Gastroesophageal sphincter (tissue), 4 donors: Measurements from ENCODE around the gene NRXN2. TPM values are rescaled to one million over a fixed set of nuclear protein-coding genes. Genes with fewer than 3 reads are reported as not detected.

Source experiments
- ATAC-seq: fragments of 150-250 bp; one replicate; pipeline ENCODE4 v1.9.1; 2016; ENCODE audit warnings: mild to moderate bottlenecking, moderate library complexity
- H3K27ac ChIP-seq, 4 donors: fragments of 200-600 bp; sonication (generic) in 3 of 4; 1 replicate in 3 of 4; 2 replicates in 1 of 4; pipeline ENCODE4 v1.5.1; 2016 to 2019
- H3K27me3 ChIP-seq: fragments of 200-600 bp; sonication (generic); one replicate; pipeline ENCODE4 v1.5.1; 2019
- H3K36me3 ChIP-seq, 2 donors: fragments of 200-600 bp; sonication (generic); one replicate each; pipeline ENCODE4 v1.5.1; 2019; ENCODE audit warnings: control low read depth in 1 of 2
- H3K4me1 ChIP-seq, 3 donors: fragments of 200-600 bp; sonication (generic); 1 replicate in 2 of 3; 2 replicates in 1 of 3; pipeline ENCODE4 v1.5.1; 2016 to 2019; ENCODE audit warnings: control low read depth in 2 of 3
- H3K4me3 ChIP-seq, 2 donors: fragments of 200-600 bp; sonication (generic); one replicate each; pipeline ENCODE4 v1.5.1; 2019; ENCODE audit warnings: mild to moderate bottlenecking in 1 of 2, moderate library complexity in 1 of 2
- H3K9me3 ChIP-seq, 3 donors: fragments of 200-600 bp; sonication (generic); one replicate each; pipeline ENCODE4 v1.5.1; 2017 to 2019; ENCODE audit warnings: control low read depth in 2 of 3
- EP300 ChIP-seq: sonication (generic); formaldehyde crosslinking; IDR thresholded peaks from one replicate; pipeline ENCODE4 v1.6.1; 2017; ENCODE audit warnings: antibody characterized with exemption, mild to moderate bottlenecking
- POLR2A ChIP-seq, 2 donors: fragments of 450-650 bp; IDR thresholded peaks; one replicate each; pipeline ENCODE4 v1.6.1; 2017; ENCODE audit warnings: antibody characterized with exemption in 2 of 2, mild to moderate bottlenecking in 2 of 2, moderate library complexity in 1 of 2
- POLR2AphosphoS5 ChIP-seq: sonication (generic); formaldehyde crosslinking; IDR thresholded peaks from one replicate; pipeline ENCODE4 v1.6.1; 2017; ENCODE audit warnings: antibody characterized with exemption
- WGBS, 2 donors: methylation state at CpG; one replicate each; pipeline ENCODE4 v1.1.5; 2018; ENCODE audit warnings: low coverage in 1 of 2; 5-methylcytosine and 5-hydroxymethylcytosine counted together
- total RNA-seq, 4 donors: library from RNA; depleted of rRNA; stranded (reverse); fragments of >200 nt; gene quantifications; one replicate each; pipeline ENCODE4 v1.1.0, GENCODE V29; 2016
- TF ChIP-seq, protein P1 (sequence below), 4 experiments: fragments of 200-600 bp in 2 of 4; fragments of 450-650 bp in 2 of 4; sonication (generic) in 1 of 4; IDR thresholded peaks; one replicate each; pipeline ENCODE4 v1.5.1; 2017 to 2019; ENCODE audit warnings: antibody characterized with exemption in 4 of 4, mild to moderate bottlenecking in 2 of 4, moderate library complexity in 2 of 4

Gene NRXN2
- total RNA-seq, 4 donors from 2014 or later, result 3.4 to 25.4 (median 5.0) TPM

- WGBS, 2 donors, result 18 to 56% methylated on average over 4 to 5 of the region's 5 CpGs
- H3K4me3 ChIP-seq, result no peak overlapping the region
- ATAC-seq, result no peak
- no peak overlapping the region for H3K27ac ChIP-seq
- H3K9me3 ChIP-seq, result no peaks in the 10 kb centered on the region
- H3K36me3 ChIP-seq, result no peaks in the 10 kb centered on the region
- peaks cover 100% of the 10 kb centered on the region for H3K27me3 ChIP-seq
- peaks cover 0 to 28% (median 0%) of the 10 kb centered on the region in 3 donors for H3K4me1 ChIP-seq
- TF ChIP-seq POLR2AphosphoS5 (no peak), EP300 (no peak), POLR2A (IDR thresholded peaks at IDR 0.05) (no peak)
- TF ChIP-seq, protein P1, sequence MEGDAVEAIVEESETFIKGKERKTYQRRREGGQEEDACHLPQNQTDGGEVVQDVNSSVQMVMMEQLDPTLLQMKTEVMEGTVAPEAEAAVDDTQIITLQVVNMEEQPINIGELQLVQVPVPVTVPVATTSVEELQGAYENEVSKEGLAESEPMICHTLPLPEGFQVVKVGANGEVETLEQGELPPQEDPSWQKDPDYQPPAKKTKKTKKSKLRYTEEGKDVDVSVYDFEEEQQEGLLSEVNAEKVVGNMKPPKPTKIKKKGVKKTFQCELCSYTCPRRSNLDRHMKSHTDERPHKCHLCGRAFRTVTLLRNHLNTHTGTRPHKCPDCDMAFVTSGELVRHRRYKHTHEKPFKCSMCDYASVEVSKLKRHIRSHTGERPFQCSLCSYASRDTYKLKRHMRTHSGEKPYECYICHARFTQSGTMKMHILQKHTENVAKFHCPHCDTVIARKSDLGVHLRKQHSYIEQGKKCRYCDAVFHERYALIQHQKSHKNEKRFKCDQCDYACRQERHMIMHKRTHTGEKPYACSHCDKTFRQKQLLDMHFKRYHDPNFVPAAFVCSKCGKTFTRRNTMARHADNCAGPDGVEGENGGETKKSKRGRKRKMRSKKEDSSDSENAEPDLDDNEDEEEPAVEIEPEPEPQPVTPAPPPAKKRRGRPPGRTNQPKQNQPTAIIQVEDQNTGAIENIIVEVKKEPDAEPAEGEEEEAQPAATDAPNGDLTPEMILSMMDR (IDR thresholded peaks at IDR 0.05), result no peak
These were observed 8.3 kb downstream of the NRXN2 start for GRCh38 chr11:64714666-64715065.

DNA sequence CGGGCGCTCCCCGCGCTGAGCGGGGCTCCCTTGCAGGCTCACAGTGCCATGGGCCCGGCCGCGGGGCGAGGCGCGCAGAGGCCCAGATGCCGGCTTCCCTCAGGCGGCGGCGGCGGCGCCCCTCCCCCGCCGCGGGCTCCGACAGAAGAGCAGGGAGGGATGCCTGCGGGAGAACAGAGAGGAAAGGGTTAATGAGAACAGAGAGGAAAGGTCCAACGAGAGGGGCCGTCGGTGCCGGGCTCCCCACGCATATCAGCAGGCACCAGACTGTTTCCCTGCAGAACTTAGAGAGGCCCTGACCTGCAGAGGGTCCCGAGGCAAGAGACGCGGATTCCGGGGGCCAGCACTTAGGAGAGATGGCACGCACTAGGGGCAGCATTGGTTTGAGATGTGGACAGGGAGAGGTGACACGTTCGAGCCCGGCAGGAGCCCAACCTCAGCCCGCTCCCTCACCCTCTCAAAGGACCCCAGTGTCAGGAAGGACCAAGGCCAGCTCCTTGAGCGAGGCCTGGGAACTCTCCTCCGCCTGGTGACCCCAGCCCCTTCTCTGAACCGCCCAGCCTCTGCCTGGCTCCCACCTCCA lies 9.1 kb downstream of the NRXN2 start:
- TF ChIP-seq, protein P1 (IDR thresholded peaks at IDR 0.05), result no peak
- TF ChIP-seq POLR2AphosphoS5, result no peak
- no peak for TF ChIP-seq POLR2A (IDR thresholded peaks at IDR 0.05)
- TF ChIP-seq EP300, result no peak
- peak overlapping the region in 1 of 2 donors; percentile 29 for H3K4me3 ChIP-seq
- H3K4me1 ChIP-seq, result peaks cover 0 to 28% (median 0%) of the 10 kb centered on the region in 3 donors
- WGBS, 2 donors, result 29 to 30% methylated on average over 5 to 9 of the region's 39 CpGs
- ATAC-seq, result no peak
- no peaks in the 10 kb centered on the region for H3K9me3 ChIP-seq
- H3K27ac ChIP-seq, result no peak overlapping the region
- H3K36me3 ChIP-seq, result no peaks in the 10 kb centered on the region
- H3K27me3 ChIP-seq, result peaks cover 100% of the 10 kb centered on the region

- peak; percentile 66 for ATAC-seq
- WGBS, 2 donors, result no CpG with 5 or more reads among the region's 111 CpGs
- TF ChIP-seq POLR2AphosphoS5 (no peak), POLR2A (IDR thresholded peaks at IDR 0.05) (no peak), EP300 (no peak)
- TF ChIP-seq, protein P1 (IDR thresholded peaks at IDR 0.05), result no peak
- Histone ChIP-seq H3K4me3 (peak overlapping the region in 1 of 2 donors; percentile 29), H3K36me3 (no peaks in the 10 kb centered on the region), H3K4me1 (peaks cover 0 to 28% (median 0%) of the 10 kb centered on the region in 3 donors), H3K27ac (no peak overlapping the region), H3K27me3 (peaks cover 100% of the 10 kb centered on the region), H3K9me3 (no peaks in the 10 kb centered on the region)
These were observed 9.8 kb downstream of the NRXN2 start for GRCh38 chr11:64713016-64713707.

GRCh38 chr11:64712430-64713015 lies 10.5 kb downstream of the NRXN2 start:
- Histone ChIP-seq H3K4me1 (peaks cover 0 to 28% (median 0%) of the 10 kb centered on the region in 3 donors), H3K36me3 (no peaks in the 10 kb centered on the region), H3K4me3 (no peak overlapping the region), H3K9me3 (no peaks in the 10 kb centered on the region), H3K27ac (no peak overlapping the region), H3K27me3 (peaks cover 100% of the 10 kb centered on the region)
- TF ChIP-seq POLR2A (IDR thresholded peaks at IDR 0.05), result no peak
- no peak for TF ChIP-seq POLR2AphosphoS5
- TF ChIP-seq EP300, result no peak
- TF ChIP-seq, protein P1 (IDR thresholded peaks at IDR 0.05), result no peak
- 9% methylated on average over 5 of the region's 45 CpGs; no CpG with 5 or more reads in 1 of the 2 donors for WGBS, 2 donors
- ATAC-seq, result no peak
